HCT116 (cell line): ENCODE measurements around the gene CD96. TPM values are rescaled to one million over a fixed set of nuclear protein-coding genes. Genes with fewer than 3 reads are reported as not detected.

Experiments used
- ATAC-seq: fragments of 200-7000 bp; cut with Tn5 transposase; 2 replicates; pipeline ENCODE4 v1.9.1; 2020; ENCODE audit warnings: mild to moderate bottlenecking, moderate library complexity
- BruUV-seq: library from RNA; stranded (reverse); fragments of 400-500 nt; replicated peaks from 2 replicates; lab custom pipeline; 2021; lab: Mats Ljungman, UMichigan
- CTCF ChIA-PET: fragments of 300-600 bp; sonication (Branson Sonifier 250); formaldehyde crosslinking; loops from one replicate; lab custom pipeline; 2021; ENCODE audit warnings: antibody characterized with exemption; lab: Charles Lee
- POLR2A ChIA-PET: fragments of 300-600, 350-600 bp; sonication (Branson Sonifier 250); formaldehyde crosslinking; loops from one replicate; lab custom pipeline; 2021; ENCODE audit warnings: antibody characterized with exemption; lab: Charles Lee
- RAD21 ChIA-PET, 2 experiments: fragments of 300-600 bp; sonication (Branson Sonifier 250); formaldehyde crosslinking; loops; one replicate each; lab custom pipeline; 2023; ENCODE audit warnings: low total read pairs in 2 of 2; ENCODE audit not compliant: uncharacterized antibody in 2 of 2, unreplicated experiment in 2 of 2, low non-redundant PET in 1 of 2; lab: Charles Lee
- DNase-seq: peaks from one replicate; pipeline ENCODE4 v3.0.0-alpha.2; 2010; ENCODE audit warnings: low read depth, low spot score
- H2AFZ ChIP-seq: fragments of 200-600 bp; shearing (Covaris generic), sonication (generic); 2 replicates; pipeline ENCODE4 v1.6.1; 2017; ENCODE audit warnings: low read depth, mixed run types, mixed read lengths, antibody characterized with exemption, low read length; ENCODE audit not compliant: poor library complexity, severe bottlenecking
- H3K27ac ChIP-seq: 2 replicates; pipeline ENCODE4 v1.5.1; 2012; ENCODE audit warnings: low read depth, low read length
- H3K27me3 ChIP-seq: fragments of 200-600 bp; sonication (generic); 2 replicates; pipeline ENCODE4 v1.6.1; 2016; ENCODE audit warnings: mixed run types, low read length, mixed read lengths; ENCODE audit not compliant: insufficient read depth
- H3K36me3 ChIP-seq, 2 experiments: fragments of 200-500 bp in 1 of 2; fragments of 200-600 bp in 1 of 2; sonication (Bioruptor generic) in 1 of 2; sonication (generic) in 1 of 2; 2 replicates each; pipeline versions ENCODE4 v1.5.1 to v1.6.1; 2014 to 2016; ENCODE audit warnings: low read length in 2 of 2, inconsistent platforms in 1 of 2, mixed read lengths in 1 of 2, mixed run types in 1 of 2; ENCODE audit not compliant: insufficient read depth in 2 of 2, control insufficient read depth in 1 of 2
- H3K4me1 ChIP-seq, 2 experiments: fragments of 200-600 bp in 1 of 2; sonication (generic) in 1 of 2; 2 replicates each; pipeline versions ENCODE4 v1.5.1 to v1.6.1; 2012 to 2017; ENCODE audit warnings: low read length in 2 of 2, inconsistent platforms in 1 of 2, mild to moderate bottlenecking in 1 of 2, mixed read lengths in 1 of 2, mixed run types in 1 of 2, moderate library complexity in 1 of 2; ENCODE audit not compliant: insufficient read depth in 2 of 2, control insufficient read depth in 1 of 2
- H3K4me2 ChIP-seq: fragments of 200-600 bp; sonication (generic); 2 replicates; pipeline ENCODE4 v1.6.1; 2017; ENCODE audit warnings: mixed run types, low read length, mixed read lengths
- H3K4me3 ChIP-seq, 2 experiments: fragments of 200-600 bp in 1 of 2; sonication (generic) in 1 of 2; replicated peaks in 1 of 2; 2 replicates each; pipeline ENCODE4 v1.5.1; 2011 to 2016; ENCODE audit warnings: low read length in 2 of 2, control low read depth in 1 of 2, low read depth in 1 of 2, mild to moderate bottlenecking in 1 of 2, mixed read lengths in 1 of 2, mixed run types in 1 of 2
- H3K79me2 ChIP-seq: fragments of 200-600 bp; sonication (generic); 2 replicates; pipeline ENCODE4 v1.6.1; 2017; ENCODE audit warnings: mild to moderate bottlenecking, mixed run types, low read length, moderate library complexity, mixed read lengths; ENCODE audit not compliant: insufficient read depth
- H3K9ac ChIP-seq: fragments of 200-600 bp; sonication (generic); 2 replicates; pipeline ENCODE4 v1.6.1; 2016; ENCODE audit warnings: low read length, mixed read lengths
- H3K9me2 ChIP-seq: fragments of 200-600 bp; sonication (generic), shearing (Covaris generic); 2 replicates; pipeline ENCODE4 v1.6.1; 2017; ENCODE audit warnings: mixed run types, mild to moderate bottlenecking, moderate library complexity; ENCODE audit not compliant: insufficient read depth
- H3K9me3 ChIP-seq, 2 experiments: fragments of 200-500 bp in 1 of 2; fragments of 200-600 bp in 1 of 2; sonication (Bioruptor generic) in 1 of 2; sonication (generic) in 1 of 2; 2 replicates each; pipeline ENCODE4 v1.6.1; 2014 to 2017; ENCODE audit warnings: low read length in 2 of 2, mixed read lengths in 2 of 2, inconsistent platforms in 1 of 2, low read depth in 1 of 2, mild to moderate bottlenecking in 1 of 2, mixed run types in 1 of 2, moderate library complexity in 1 of 2; ENCODE audit not compliant: control insufficient read depth in 1 of 2, insufficient read depth in 1 of 2
- H4K20me1 ChIP-seq: fragments of 200-600 bp; sonication (generic), shearing (Covaris generic); 2 replicates; pipeline ENCODE4 v1.6.1; 2017; ENCODE audit warnings: mixed run types, mild to moderate bottlenecking, moderate library complexity; ENCODE audit not compliant: insufficient read depth
- CEBPB ChIP-seq: IDR thresholded peaks from 2 replicates; pipeline ENCODE4 v1.6.1; 2012; ENCODE audit warnings: low read depth
- CTCF ChIP-seq, 3 experiments: fragments of 200-600 bp in 1 of 3; sonication (generic) in 1 of 3; IDR thresholded peaks in 2 of 3; conservative IDR thresholded peaks in 1 of 3; 2 replicates each; pipeline ENCODE4 v1.5.1; 2012 to 2017; ENCODE audit warnings: low read depth in 2 of 3, low read length in 2 of 3, antibody characterized with exemption in 1 of 3, borderline replicate concordance in 1 of 3, control low read depth in 1 of 3, mild to moderate bottlenecking in 1 of 3, mixed read lengths in 1 of 3, mixed run types in 1 of 3, moderate library complexity in 1 of 3; ENCODE audit not compliant: insufficient read depth in 1 of 3
- EGR1 ChIP-seq: IDR thresholded peaks from 2 replicates; pipeline ENCODE4 v1.6.1; 2012; ENCODE audit warnings: low read depth
- ELF1 ChIP-seq: IDR thresholded peaks from 2 replicates; pipeline ENCODE4 v1.6.1; 2012; ENCODE audit warnings: low read depth, borderline replicate concordance
- EZH2 ChIP-seq: fragments of 200-600 bp; sonication (generic); IDR thresholded peaks from 2 replicates; pipeline ENCODE4 v1.6.1; 2017; ENCODE audit warnings: antibody characterized with exemption, mixed run types
- EZH2phosphoT487 ChIP-seq: fragments of 200-600 bp; IDR thresholded peaks from 2 replicates; pipeline ENCODE4 v1.6.1; 2018; ENCODE audit warnings: antibody characterized with exemption, borderline replicate concordance
- FOSL1 ChIP-seq: IDR thresholded peaks from 2 replicates; pipeline ENCODE4 v1.6.1; 2012; ENCODE audit warnings: low read depth
- JUND ChIP-seq: IDR thresholded peaks from 2 replicates; pipeline ENCODE4 v1.6.1; 2012
- POLR2A ChIP-seq: IDR thresholded peaks from 2 replicates; pipeline ENCODE4 v1.7.0; 2011; ENCODE audit warnings: borderline replicate concordance; ENCODE audit not compliant: insufficient read depth, insufficient read length; ENCODE audit errors: extremely low read depth
- POLR2AphosphoS5 ChIP-seq: IDR thresholded peaks from 2 replicates; pipeline ENCODE4 v1.6.1; 2011; ENCODE audit warnings: mild to moderate bottlenecking, low read depth, low read length, moderate library complexity
- RAD21 ChIP-seq: IDR thresholded peaks from 2 replicates; pipeline ENCODE4 v1.6.1; 2012; ENCODE audit warnings: low read depth, mild to moderate bottlenecking
- REST ChIP-seq: IDR thresholded peaks from 2 replicates; pipeline ENCODE4 v1.6.1; 2012; ENCODE audit warnings: low read depth
- SIN3A ChIP-seq: IDR thresholded peaks from 2 replicates; pipeline ENCODE4 v1.6.1; 2012; ENCODE audit warnings: low read depth
- SP1 ChIP-seq: IDR thresholded peaks from 2 replicates; pipeline ENCODE4 v1.6.1; 2012; ENCODE audit warnings: low read depth
- SRF ChIP-seq: IDR thresholded peaks from 2 replicates; pipeline ENCODE4 v1.6.1; 2012; ENCODE audit warnings: low read depth
- TCF7L2 ChIP-seq: IDR thresholded peaks from 2 replicates; pipeline ENCODE4 v1.7.0; 2011; ENCODE audit warnings: borderline replicate concordance, inconsistent platforms; ENCODE audit not compliant: insufficient read depth, insufficient read length; ENCODE audit errors: extremely low read depth
- YY1 ChIP-seq: IDR thresholded peaks from 2 replicates; pipeline ENCODE4 v1.6.1; 2011; ENCODE audit warnings: low read length, low read depth, moderate library complexity, mild to moderate bottlenecking; ENCODE audit not compliant: insufficient replicate concordance; ENCODE audit errors: extremely low read depth
- ZBTB33 ChIP-seq: IDR thresholded peaks from 2 replicates; pipeline ENCODE4 v1.6.1; 2011; ENCODE audit warnings: mild to moderate bottlenecking, low read length, moderate library complexity; ENCODE audit not compliant: insufficient replicate concordance; ENCODE audit errors: extremely low read depth
- ZNF274 ChIP-seq: fragments of 200-500 bp; sonication (Bioruptor generic); IDR thresholded peaks from 2 replicates; pipeline ENCODE4 v1.6.1; 2014; ENCODE audit warnings: mild to moderate bottlenecking, low read depth, low read length, inconsistent platforms
- intact Hi-C: fragments of 100-400 bp; cut with micrococcal nuclease; formaldehyde crosslinking; loops from 2 replicates; pipeline ENCODE4 v1.10.0; 2022
- total RNA-seq: library from RNA; stranded (reverse); gene quantifications from one replicate; pipeline ENCODE4 v1.2.1, GENCODE V29; 2021; ENCODE audit not compliant: unreplicated experiment
- TF ChIP-seq, protein P1 (sequence below): IDR thresholded peaks from 2 replicates; pipeline ENCODE4 v1.6.1; 2012
- TF ChIP-seq, protein P2 (sequence below): IDR thresholded peaks from 2 replicates; pipeline ENCODE4 v1.6.1; 2012

Gene CD96
- total RNA-seq, 1 experiment from 2014 or later, result 0.42 TPM

- Histone ChIP-seq H3K4me3 (no peak overlapping the region; a peak in 1 of 4 replicates), H3K4me2 (peak overlapping the region; percentile 68), H3K9ac (peak overlapping the region; percentile 53), H3K9me3 (no peaks in the 10 kb centered on the region; a peak in 1 of 4 replicates), H3K79me2 (no peaks in the 10 kb centered on the region), H3K27ac (peak overlapping the region; percentile 76; the same call in 1 of the 2 replicates), H3K36me3 (no peaks in the 10 kb centered on the region), H4K20me1 (no peaks in the 10 kb centered on the region), H3K27me3 (no peaks in the 10 kb centered on the region), H2AFZ (peak overlapping the region; percentile 51), H3K9me2 (no peaks in the 10 kb centered on the region), H3K4me1 (peaks cover 50 to 97% of the 10 kb centered on the region in 2 experiments)
- ATAC-seq (peak; percentile 35), DNase-seq (peak; percentile 75)
- RAD21 ChIA-PET, result no interaction called here
- no TSS peak for BruUV-seq
- intact Hi-C loops, result no loop called here
- CTCF ChIA-PET, result interaction anchor here (1.0 kb wide), 1 partner anchor 106 kb away, joined by 3 read pairs; no protein-coding TSS in a partner anchor
- POLR2A ChIA-PET, result no interaction called here
- TF ChIP-seq ZNF274 (no peak), EZH2 (no peak), JUND (peak; percentile 84), SP1 (peak; percentile 86), POLR2AphosphoS5 (peak; percentile 51; the same call in 1 of the 2 replicates), ZBTB33 (no peak), TCF7L2 (peak; percentile 94), EZH2phosphoT487 (no peak), REST (no peak), EGR1 (no peak), FOSL1 (peak; percentile 70), SRF (0 out of 2 replicates have a peak, but pooled peaks have one; percentile 38), YY1 (no peak), POLR2A (no peak), ELF1 (no peak), RAD21 (no peak), CTCF (IDR thresholded peaks at IDR 0.05 in 2 of 3, conservative IDR thresholded peaks at IDR 0.05 in 1 of 3; ENCODE audit: borderline replicate concordance in 1 of 3, insufficient read depth in 1 of 3, low read depth in 2 of 3, low read length in 2 of 3) (no peak), SIN3A (no peak; the same call in 1 of the 2 replicates), CEBPB (peak; percentile 78)
- TF ChIP-seq, protein P1, sequence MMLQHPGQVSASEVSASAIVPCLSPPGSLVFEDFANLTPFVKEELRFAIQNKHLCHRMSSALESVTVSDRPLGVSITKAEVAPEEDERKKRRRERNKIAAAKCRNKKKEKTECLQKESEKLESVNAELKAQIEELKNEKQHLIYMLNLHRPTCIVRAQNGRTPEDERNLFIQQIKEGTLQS, result no peak
- TF ChIP-seq, protein P2, sequence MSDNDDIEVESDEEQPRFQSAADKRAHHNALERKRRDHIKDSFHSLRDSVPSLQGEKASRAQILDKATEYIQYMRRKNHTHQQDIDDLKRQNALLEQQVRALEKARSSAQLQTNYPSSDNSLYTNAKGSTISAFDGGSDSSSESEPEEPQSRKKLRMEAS, result no peak
Observed at GRCh38 chr3:111585217-111585616, 43.2 kb downstream of the CD96 start.
